WTC11 (cell line): ENCODE results near the gene LUC7L. TPM values are rescaled to one million over a fixed set of nuclear protein-coding genes. Genes with fewer than 3 reads are reported as not detected.

Source experiments
- ATF1 ChIP-seq: sonication (generic); formaldehyde crosslinking; IDR thresholded peaks from 2 replicates; pipeline ENCODE4 v1.8.1; 2023; ENCODE audit warnings: mild to moderate bottlenecking, moderate library complexity, missing genetic modification reagents
- ETV6 ChIP-seq: sonication (generic); formaldehyde crosslinking; IDR thresholded peaks from 2 replicates; pipeline ENCODE4 v1.8.1; 2022; ENCODE audit warnings: mild to moderate bottlenecking, missing genetic modification reagents
- GABPB1 ChIP-seq: sonication (generic); formaldehyde crosslinking; IDR thresholded peaks from 2 replicates; pipeline ENCODE4 v1.8.1; 2023; ENCODE audit warnings: mild to moderate bottlenecking, missing genetic modification reagents
- HMGA2 ChIP-seq: fragments of 250-450 bp; sonication (Bioruptor Pico); IDR thresholded peaks from 2 replicates; pipeline ENCODE4 v1.4.0; 2021; ENCODE audit warnings: mild to moderate bottlenecking, moderate library complexity
- IRF2 ChIP-seq: sonication (generic); formaldehyde crosslinking; IDR thresholded peaks from 2 replicates; pipeline ENCODE4 v1.8.0; 2022; ENCODE audit warnings: low read depth, missing genetic modification reagents, borderline replicate concordance
- JUN ChIP-seq: sonication (generic); formaldehyde crosslinking; IDR thresholded peaks from 2 replicates; pipeline ENCODE4 v1.8.0; 2023; ENCODE audit warnings: mild to moderate bottlenecking, missing genetic modification reagents
- KAT7 ChIP-seq: sonication (generic); formaldehyde crosslinking; IDR thresholded peaks from 2 replicates; pipeline ENCODE4 v1.8.1; 2023; ENCODE audit warnings: missing genetic modification reagents, mild to moderate bottlenecking, borderline replicate concordance
- PRRX2 ChIP-seq: fragments of 250-450 bp; sonication (Bioruptor Pico); IDR thresholded peaks from 2 replicates; pipeline ENCODE4 v1.8.0; 2021; ENCODE audit warnings: mild to moderate bottlenecking
- SMAD4 ChIP-seq: sonication (generic); formaldehyde crosslinking; IDR thresholded peaks from 2 replicates; pipeline ENCODE4 v1.8.0; 2022; ENCODE audit warnings: mild to moderate bottlenecking, missing genetic modification reagents
- ZNF121 ChIP-seq: sonication (generic); formaldehyde crosslinking; IDR thresholded peaks from 2 replicates; pipeline ENCODE4 v1.8.0; 2023; ENCODE audit warnings: missing genetic modification reagents
- ZNF138 ChIP-seq: sonication (generic); formaldehyde crosslinking; conservative IDR thresholded peaks from 2 replicates; pipeline ENCODE4 v1.8.1; 2022; ENCODE audit warnings: mild to moderate bottlenecking, moderate library complexity, missing genetic modification reagents
- ZNF219 ChIP-seq: sonication (generic); formaldehyde crosslinking; IDR thresholded peaks from 2 replicates; pipeline ENCODE4 v1.8.0; 2023; ENCODE audit warnings: missing genetic modification reagents, mild to moderate bottlenecking, borderline replicate concordance
- ZNF232 ChIP-seq: sonication (generic); formaldehyde crosslinking; IDR thresholded peaks from 2 replicates; pipeline ENCODE4 v1.8.0; 2022; ENCODE audit warnings: mild to moderate bottlenecking, missing genetic modification reagents
- total RNA-seq: library from RNA; stranded (reverse); gene quantifications from 3 replicates; pipeline ENCODE4 v1.2.3, GENCODE V29; 2021
- TF ChIP-seq, protein P1 (sequence below): sonication (generic); formaldehyde crosslinking; conservative IDR thresholded peaks from 2 replicates; pipeline ENCODE4 v1.8.1; 2023; ENCODE audit warnings: mild to moderate bottlenecking, low read depth, missing genetic modification reagents, moderate library complexity
- TF ChIP-seq, protein P2 (sequence below): fragments of 250-450 bp; sonication (Bioruptor Pico); IDR thresholded peaks from 2 replicates; pipeline ENCODE4 v2.1.2; 2022; ENCODE audit warnings: mild to moderate bottlenecking, moderate library complexity
- TF ChIP-seq, protein P3 (sequence below): sonication (generic); formaldehyde crosslinking; IDR thresholded peaks from 2 replicates; pipeline ENCODE4 v1.8.1; 2022; ENCODE audit warnings: low read depth, mild to moderate bottlenecking, moderate library complexity, missing genetic modification reagents, borderline replicate concordance
- TF ChIP-seq, protein P4 (sequence below): sonication (generic); formaldehyde crosslinking; IDR thresholded peaks from 2 replicates; pipeline ENCODE4 v1.8.1; 2023; ENCODE audit warnings: mild to moderate bottlenecking, missing genetic modification reagents, borderline replicate concordance
- TF ChIP-seq, protein P5 (sequence below): sonication (generic); formaldehyde crosslinking; IDR thresholded peaks from 2 replicates; pipeline ENCODE4 v1.8.1; 2022; ENCODE audit warnings: mild to moderate bottlenecking, moderate library complexity, missing genetic modification reagents

Gene LUC7L
- total RNA-seq, 1 experiment from 2014 or later = 111 TPM

DNA sequence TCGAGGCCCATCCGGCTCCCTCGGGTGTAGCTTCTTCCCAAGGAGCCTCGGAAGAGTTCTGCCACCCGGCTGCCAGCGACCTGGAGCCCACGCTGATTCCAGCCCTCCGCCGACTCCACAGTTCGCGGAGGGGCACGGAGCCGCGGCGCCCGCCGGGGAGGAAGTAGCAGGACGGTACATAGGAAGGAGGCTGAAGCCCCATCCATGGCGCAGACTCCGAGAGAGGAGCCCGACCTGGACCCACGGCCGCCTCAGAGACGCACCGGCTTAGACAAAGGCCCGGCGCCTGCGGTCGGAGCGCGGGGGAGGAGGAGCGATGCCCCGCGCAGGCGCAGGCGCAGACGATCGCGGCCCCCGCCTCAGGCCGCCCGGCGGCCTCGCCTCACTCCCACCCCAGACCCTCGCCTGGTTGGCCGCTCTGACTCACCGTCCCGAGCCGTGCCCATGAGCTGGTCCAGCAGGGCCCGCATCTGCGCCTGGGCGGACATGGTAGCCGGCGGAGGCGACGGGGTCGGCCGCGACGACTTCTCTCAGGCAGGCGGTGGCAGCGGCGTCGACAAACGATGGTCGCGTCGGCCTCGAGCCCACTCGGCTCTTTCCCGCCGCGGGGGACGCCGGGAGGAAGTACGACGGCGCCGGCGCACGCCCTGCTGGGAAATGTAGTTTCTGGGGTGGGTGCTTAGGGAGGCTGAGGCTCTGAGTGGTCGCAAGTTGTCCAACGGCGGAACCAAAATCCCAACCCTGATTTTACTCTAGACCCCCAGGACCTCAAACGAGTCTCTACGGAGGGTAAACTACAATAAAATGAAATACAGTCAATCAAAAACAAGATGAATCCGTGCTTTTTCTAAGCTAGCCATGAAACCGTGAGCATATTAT lies at the start of gene LUC7L (continued):
- TF ChIP-seq, protein P1, sequence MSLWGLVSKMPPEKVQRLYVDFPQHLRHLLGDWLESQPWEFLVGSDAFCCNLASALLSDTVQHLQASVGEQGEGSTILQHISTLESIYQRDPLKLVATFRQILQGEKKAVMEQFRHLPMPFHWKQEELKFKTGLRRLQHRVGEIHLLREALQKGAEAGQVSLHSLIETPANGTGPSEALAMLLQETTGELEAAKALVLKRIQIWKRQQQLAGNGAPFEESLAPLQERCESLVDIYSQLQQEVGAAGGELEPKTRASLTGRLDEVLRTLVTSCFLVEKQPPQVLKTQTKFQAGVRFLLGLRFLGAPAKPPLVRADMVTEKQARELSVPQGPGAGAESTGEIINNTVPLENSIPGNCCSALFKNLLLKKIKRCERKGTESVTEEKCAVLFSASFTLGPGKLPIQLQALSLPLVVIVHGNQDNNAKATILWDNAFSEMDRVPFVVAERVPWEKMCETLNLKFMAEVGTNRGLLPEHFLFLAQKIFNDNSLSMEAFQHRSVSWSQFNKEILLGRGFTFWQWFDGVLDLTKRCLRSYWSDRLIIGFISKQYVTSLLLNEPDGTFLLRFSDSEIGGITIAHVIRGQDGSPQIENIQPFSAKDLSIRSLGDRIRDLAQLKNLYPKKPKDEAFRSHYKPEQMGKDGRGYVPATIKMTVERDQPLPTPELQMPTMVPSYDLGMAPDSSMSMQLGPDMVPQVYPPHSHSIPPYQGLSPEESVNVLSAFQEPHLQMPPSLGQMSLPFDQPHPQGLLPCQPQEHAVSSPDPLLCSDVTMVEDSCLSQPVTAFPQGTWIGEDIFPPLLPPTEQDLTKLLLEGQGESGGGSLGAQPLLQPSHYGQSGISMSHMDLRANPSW (CRISPR knock-in tag) = no peak
- TF ChIP-seq ZNF121 (peak; percentile 34; the same call in 1 of the 2 replicates), ETV6 (CRISPR knock-in tag) (peak; percentile 98), PRRX2 (CRISPR knock-in tag) (no peak; the same call in 1 of the 2 replicates), KAT7 (0 out of 2 replicates have a peak, but pooled peaks have one; percentile 65), GABPB1 (CRISPR knock-in tag) (peak; percentile 95), ZNF219 (peak; percentile 72; the same call in 1 of the 2 replicates), ZNF232 (CRISPR knock-in tag) (0 out of 2 replicates have a peak, but pooled peaks have one; percentile 26), IRF2 (CRISPR knock-in tag) (no peak), ATF1 (no peak), JUN (CRISPR knock-in tag) (0 out of 2 replicates have a peak, but pooled peaks have one; percentile 83), ZNF138 (CRISPR knock-in tag) (no peak), SMAD4 (CRISPR knock-in tag) (no peak), HMGA2 (CRISPR knock-in tag) (no peak)
- TF ChIP-seq, protein P2, sequence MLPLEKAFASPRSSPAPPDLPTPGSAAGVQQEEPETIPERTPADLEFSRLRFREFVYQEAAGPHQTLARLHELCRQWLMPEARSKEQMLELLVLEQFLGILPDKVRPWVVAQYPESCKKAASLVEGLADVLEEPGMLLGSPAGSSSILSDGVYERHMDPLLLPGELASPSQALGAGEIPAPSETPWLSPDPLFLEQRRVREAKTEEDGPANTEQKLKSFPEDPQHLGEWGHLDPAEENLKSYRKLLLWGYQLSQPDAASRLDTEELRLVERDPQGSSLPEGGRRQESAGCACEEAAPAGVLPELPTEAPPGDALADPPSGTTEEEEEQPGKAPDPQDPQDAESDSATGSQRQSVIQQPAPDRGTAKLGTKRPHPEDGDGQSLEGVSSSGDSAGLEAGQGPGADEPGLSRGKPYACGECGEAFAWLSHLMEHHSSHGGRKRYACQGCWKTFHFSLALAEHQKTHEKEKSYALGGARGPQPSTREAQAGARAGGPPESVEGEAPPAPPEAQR (CRISPR knock-in tag) = no peak
- TF ChIP-seq, protein P3, sequence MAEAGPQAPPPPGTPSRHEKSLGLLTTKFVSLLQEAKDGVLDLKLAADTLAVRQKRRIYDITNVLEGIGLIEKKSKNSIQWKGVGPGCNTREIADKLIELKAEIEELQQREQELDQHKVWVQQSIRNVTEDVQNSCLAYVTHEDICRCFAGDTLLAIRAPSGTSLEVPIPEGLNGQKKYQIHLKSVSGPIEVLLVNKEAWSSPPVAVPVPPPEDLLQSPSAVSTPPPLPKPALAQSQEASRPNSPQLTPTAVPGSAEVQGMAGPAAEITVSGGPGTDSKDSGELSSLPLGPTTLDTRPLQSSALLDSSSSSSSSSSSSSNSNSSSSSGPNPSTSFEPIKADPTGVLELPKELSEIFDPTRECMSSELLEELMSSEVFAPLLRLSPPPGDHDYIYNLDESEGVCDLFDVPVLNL (CRISPR knock-in tag) = peak; percentile 74; the same call in 1 of the 2 replicates
- TF ChIP-seq, protein P4, sequence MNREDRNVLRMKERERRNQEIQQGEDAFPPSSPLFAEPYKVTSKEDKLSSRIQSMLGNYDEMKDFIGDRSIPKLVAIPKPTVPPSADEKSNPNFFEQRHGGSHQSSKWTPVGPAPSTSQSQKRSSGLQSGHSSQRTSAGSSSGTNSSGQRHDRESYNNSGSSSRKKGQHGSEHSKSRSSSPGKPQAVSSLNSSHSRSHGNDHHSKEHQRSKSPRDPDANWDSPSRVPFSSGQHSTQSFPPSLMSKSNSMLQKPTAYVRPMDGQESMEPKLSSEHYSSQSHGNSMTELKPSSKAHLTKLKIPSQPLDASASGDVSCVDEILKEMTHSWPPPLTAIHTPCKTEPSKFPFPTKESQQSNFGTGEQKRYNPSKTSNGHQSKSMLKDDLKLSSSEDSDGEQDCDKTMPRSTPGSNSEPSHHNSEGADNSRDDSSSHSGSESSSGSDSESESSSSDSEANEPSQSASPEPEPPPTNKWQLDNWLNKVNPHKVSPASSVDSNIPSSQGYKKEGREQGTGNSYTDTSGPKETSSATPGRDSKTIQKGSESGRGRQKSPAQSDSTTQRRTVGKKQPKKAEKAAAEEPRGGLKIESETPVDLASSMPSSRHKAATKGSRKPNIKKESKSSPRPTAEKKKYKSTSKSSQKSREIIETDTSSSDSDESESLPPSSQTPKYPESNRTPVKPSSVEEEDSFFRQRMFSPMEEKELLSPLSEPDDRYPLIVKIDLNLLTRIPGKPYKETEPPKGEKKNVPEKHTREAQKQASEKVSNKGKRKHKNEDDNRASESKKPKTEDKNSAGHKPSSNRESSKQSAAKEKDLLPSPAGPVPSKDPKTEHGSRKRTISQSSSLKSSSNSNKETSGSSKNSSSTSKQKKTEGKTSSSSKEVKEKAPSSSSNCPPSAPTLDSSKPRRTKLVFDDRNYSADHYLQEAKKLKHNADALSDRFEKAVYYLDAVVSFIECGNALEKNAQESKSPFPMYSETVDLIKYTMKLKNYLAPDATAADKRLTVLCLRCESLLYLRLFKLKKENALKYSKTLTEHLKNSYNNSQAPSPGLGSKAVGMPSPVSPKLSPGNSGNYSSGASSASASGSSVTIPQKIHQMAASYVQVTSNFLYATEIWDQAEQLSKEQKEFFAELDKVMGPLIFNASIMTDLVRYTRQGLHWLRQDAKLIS (CRISPR knock-in tag) = no peak
- TF ChIP-seq, protein P5, sequence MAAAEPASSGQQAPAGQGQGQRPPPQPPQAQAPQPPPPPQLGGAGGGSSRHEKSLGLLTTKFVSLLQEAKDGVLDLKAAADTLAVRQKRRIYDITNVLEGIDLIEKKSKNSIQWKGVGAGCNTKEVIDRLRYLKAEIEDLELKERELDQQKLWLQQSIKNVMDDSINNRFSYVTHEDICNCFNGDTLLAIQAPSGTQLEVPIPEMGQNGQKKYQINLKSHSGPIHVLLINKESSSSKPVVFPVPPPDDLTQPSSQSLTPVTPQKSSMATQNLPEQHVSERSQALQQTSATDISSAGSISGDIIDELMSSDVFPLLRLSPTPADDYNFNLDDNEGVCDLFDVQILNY (CRISPR knock-in tag) = peak; percentile 79
